ENCODE results near the gene CDC25C. TPM values are rescaled to one million over a fixed set of nuclear protein-coding genes. Genes with fewer than 3 reads are reported as not detected.

The CDC25C gene
- total RNA-seq (2021) (15.0 to 18.8 TPM (median 16.1 TPM) in 3 replicates), Bru-seq, nascent RNA (percentile 61 among the genes with signal in this experiment)
- long read RNA-seq, experiment 1, transcript CDC25C-202 (11 exons, 1,951 nt): minor isoform, 8 of 91 reads
- long read RNA-seq, experiment 1, transcript CDC25C-203 (11 exons, 1,556 nt): minor isoform, 11 of 91 reads
- long read RNA-seq, experiment 1, transcript CDC25C-201 (14 exons, 2,128 nt): major isoform, 16 of 91 reads
- long read RNA-seq, experiment 1, partial matches to known transcripts: 3 of 91 reads
- long read RNA-seq, experiment 1, other reads (novel, unspliced or antisense): 53 of 91 reads
- long read RNA-seq, experiment 2, partial matches to known transcripts: 7 of 31 reads
- long read RNA-seq, experiment 2, other reads (novel, unspliced or antisense): 15 of 31 reads
- long read RNA-seq, experiment 3, transcript CDC25C-201 (14 exons, 2,128 nt): major isoform, 15 of 52 reads
- long read RNA-seq, experiment 3, transcript CDC25C-202 (11 exons, 1,951 nt): minor isoform, 9 of 52 reads
- long read RNA-seq, experiment 3, partial matches to known transcripts: 1 of 52 reads
- long read RNA-seq, experiment 3, other reads (novel, unspliced or antisense): 24 of 52 reads

- H3K4me1 Mint-ChIP-seq: peaks cover 18% of the 10 kb centered on the region
- H3K27ac Mint-ChIP-seq: peak within 1 kb of the TSS; percentile 97
- no peaks in the 10 kb centered on the region for H3K36me3 Mint-ChIP-seq
- no peaks in the 10 kb centered on the region for H3K9me3 Mint-ChIP-seq
- no peaks in the 10 kb centered on the region for H3K27me3 Mint-ChIP-seq (ENCODE audit: low read depth)
- peak; percentile 80 for TF ChIP-seq NFYB (CRISPR knock-in tag; conservative IDR thresholded peaks at IDR 0.05; ENCODE audit: low read depth)
- TF ChIP-seq, protein P1, sequence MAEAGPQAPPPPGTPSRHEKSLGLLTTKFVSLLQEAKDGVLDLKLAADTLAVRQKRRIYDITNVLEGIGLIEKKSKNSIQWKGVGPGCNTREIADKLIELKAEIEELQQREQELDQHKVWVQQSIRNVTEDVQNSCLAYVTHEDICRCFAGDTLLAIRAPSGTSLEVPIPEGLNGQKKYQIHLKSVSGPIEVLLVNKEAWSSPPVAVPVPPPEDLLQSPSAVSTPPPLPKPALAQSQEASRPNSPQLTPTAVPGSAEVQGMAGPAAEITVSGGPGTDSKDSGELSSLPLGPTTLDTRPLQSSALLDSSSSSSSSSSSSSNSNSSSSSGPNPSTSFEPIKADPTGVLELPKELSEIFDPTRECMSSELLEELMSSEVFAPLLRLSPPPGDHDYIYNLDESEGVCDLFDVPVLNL (CRISPR knock-in tag; IDR thresholded peaks at IDR 0.05; ENCODE audit: borderline replicate concordance, low read depth): peak; percentile 99
- TF ChIP-seq MAX (CRISPR knock-in tag; IDR thresholded peaks at IDR 0.05): peak; percentile 58
- no peak for TF ChIP-seq ATF2 (CRISPR knock-in tag; IDR thresholded peaks at IDR 0.05; ENCODE audit: borderline replicate concordance, low read depth)
- TF ChIP-seq FOXK1 (CRISPR knock-in tag; IDR thresholded peaks at IDR 0.05): peak; percentile 95
- TF ChIP-seq ZNF138 (CRISPR knock-in tag; conservative IDR thresholded peaks at IDR 0.05): no peak
- TF ChIP-seq, protein P2, sequence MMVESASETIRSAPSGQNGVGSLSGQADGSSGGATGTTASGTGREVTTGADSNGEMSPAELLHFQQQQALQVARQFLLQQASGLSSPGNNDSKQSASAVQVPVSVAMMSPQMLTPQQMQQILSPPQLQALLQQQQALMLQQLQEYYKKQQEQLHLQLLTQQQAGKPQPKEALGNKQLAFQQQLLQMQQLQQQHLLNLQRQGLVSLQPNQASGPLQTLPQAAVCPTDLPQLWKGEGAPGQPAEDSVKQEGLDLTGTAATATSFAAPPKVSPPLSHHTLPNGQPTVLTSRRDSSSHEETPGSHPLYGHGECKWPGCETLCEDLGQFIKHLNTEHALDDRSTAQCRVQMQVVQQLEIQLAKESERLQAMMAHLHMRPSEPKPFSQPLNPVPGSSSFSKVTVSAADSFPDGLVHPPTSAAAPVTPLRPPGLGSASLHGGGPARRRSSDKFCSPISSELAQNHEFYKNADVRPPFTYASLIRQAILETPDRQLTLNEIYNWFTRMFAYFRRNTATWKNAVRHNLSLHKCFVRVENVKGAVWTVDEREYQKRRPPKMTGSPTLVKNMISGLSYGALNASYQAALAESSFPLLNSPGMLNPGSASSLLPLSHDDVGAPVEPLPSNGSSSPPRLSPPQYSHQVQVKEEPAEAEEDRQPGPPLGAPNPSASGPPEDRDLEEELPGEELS (CRISPR knock-in tag; IDR thresholded peaks at IDR 0.05): 0 out of 2 replicates have a peak, but pooled peaks have one; percentile 32
- peak; percentile 62; the same call in 1 of the 2 replicates for TF ChIP-seq GABPB1 (CRISPR knock-in tag; IDR thresholded peaks at IDR 0.05)
- peak; percentile 44; the same call in 1 of the 2 replicates for TF ChIP-seq NFE2L1 (CRISPR knock-in tag; IDR thresholded peaks at IDR 0.05)
- TF ChIP-seq SP1 (CRISPR knock-in tag; conservative IDR thresholded peaks at IDR 0.05): peak; percentile 91
- TF ChIP-seq MYBL2 (CRISPR knock-in tag; IDR thresholded peaks at IDR 0.05): peak; percentile 98
- TF ChIP-seq TEAD1 (CRISPR knock-in tag; IDR thresholded peaks at IDR 0.05): no peak
- TF ChIP-seq FOXP1 (CRISPR knock-in tag; IDR thresholded peaks at IDR 0.05; ENCODE audit: borderline replicate concordance): 0 out of 2 replicates have a peak, but pooled peaks have one; percentile 27
- DNase-seq (ENCODE audit: low spot score) (peak; percentile 98), ATAC-seq (peak; percentile 99)
- H3K4me3 Mint-ChIP-seq: peak within 1 kb of the TSS; percentile 91
- ChIA-PET POLR2A (interaction anchor here (0.9 to 2.0 kb wide), 8 partner anchors 14 to 212 kb away, joined by 3 to 32 read pairs (median 6); partner anchors contain the start of genes BRD8, CDC23, ETF1 and KDM3B), CTCF (interaction anchor here (0.6 to 3.1 kb wide), 8 partner anchors 19 to 173 kb away, joined by 3 to 102 read pairs (median 4); partner anchors contain the start of genes BRD8, KDM3B and KIF20A)
Observed at GRCh38 chr5:138331449-138332368, at the start of gene CDC25C. CDC25C (minus strand) TSS chr5:138331804; CDS start chr5:138331180, 624 bp downstream.

GRCh38 chr5:138372653-138373052, 41.0 kb upstream of the CDC25C start:
- ChIA-PET POLR2A (no interaction called here), CTCF (interaction anchor here (3.3 kb wide), 1 partner anchor 20 kb away, joined by 17 read pairs; the partner anchor contains the start of gene KDM3B)
- no peaks in the 10 kb centered on the region for H3K27me3 Mint-ChIP-seq (ENCODE audit: low read depth)
- peak overlapping the region; percentile 31; the same call in 1 of the 2 replicates for H3K27ac Mint-ChIP-seq
- no peaks in the 10 kb centered on the region for H3K9me3 Mint-ChIP-seq
- H3K4me1 Mint-ChIP-seq: no peaks in the 10 kb centered on the region
- H3K36me3 Mint-ChIP-seq: peaks cover 31% of the 10 kb centered on the region
- ATAC-seq: no peak
- no peak for DNase-seq (ENCODE audit: low spot score)
- H3K4me3 Mint-ChIP-seq: no peak overlapping the region
- TF ChIP-seq ZNF416 (CRISPR knock-in tag; IDR thresholded peaks at IDR 0.05): no peak
- no peak for TF ChIP-seq JAZF1 (CRISPR knock-in tag; IDR thresholded peaks at IDR 0.05)
- TF ChIP-seq RELA (CRISPR knock-in tag; IDR thresholded peaks at IDR 0.05; ENCODE audit: borderline replicate concordance): no peak
- TF ChIP-seq, protein P3, sequence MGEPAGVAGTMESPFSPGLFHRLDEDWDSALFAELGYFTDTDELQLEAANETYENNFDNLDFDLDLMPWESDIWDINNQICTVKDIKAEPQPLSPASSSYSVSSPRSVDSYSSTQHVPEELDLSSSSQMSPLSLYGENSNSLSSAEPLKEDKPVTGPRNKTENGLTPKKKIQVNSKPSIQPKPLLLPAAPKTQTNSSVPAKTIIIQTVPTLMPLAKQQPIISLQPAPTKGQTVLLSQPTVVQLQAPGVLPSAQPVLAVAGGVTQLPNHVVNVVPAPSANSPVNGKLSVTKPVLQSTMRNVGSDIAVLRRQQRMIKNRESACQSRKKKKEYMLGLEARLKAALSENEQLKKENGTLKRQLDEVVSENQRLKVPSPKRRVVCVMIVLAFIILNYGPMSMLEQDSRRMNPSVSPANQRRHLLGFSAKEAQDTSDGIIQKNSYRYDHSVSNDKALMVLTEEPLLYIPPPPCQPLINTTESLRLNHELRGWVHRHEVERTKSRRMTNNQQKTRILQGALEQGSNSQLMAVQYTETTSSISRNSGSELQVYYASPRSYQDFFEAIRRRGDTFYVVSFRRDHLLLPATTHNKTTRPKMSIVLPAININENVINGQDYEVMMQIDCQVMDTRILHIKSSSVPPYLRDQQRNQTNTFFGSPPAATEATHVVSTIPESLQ (CRISPR knock-in tag; IDR thresholded peaks at IDR 0.05): no peak
- TF ChIP-seq PRDM15 (CRISPR knock-in tag; IDR thresholded peaks at IDR 0.05): no peak
- TF ChIP-seq HMGA2 (CRISPR knock-in tag; IDR thresholded peaks at IDR 0.05): no peak
- TF ChIP-seq ZNF396 (CRISPR knock-in tag; IDR thresholded peaks at IDR 0.05; ENCODE audit: borderline replicate concordance): no peak

Data from WTC11 (cell line).